Testis (tissue), 3 donors: Measurements from ENCODE around the gene CBX8. TPM values are rescaled to one million over a fixed set of nuclear protein-coding genes. Genes with fewer than 3 reads are reported as not detected.

ENCODE experiments used
- DNase-seq: peaks from one replicate; pipeline ENCODE4 v3.0.0-alpha.2; 2019
- H3K27ac ChIP-seq, 2 donors: fragments of 200-600 bp; sonication (generic); one replicate each; pipeline ENCODE4 v1.5.1; 2019
- H3K27me3 ChIP-seq: fragments of 200-600 bp; sonication (generic); one replicate; pipeline ENCODE4 v1.5.1; 2019
- H3K36me3 ChIP-seq: fragments of 200-600 bp; sonication (generic); one replicate; pipeline ENCODE4 v1.5.1; 2017; ENCODE audit warnings: low read depth; ENCODE audit errors: missing control alignments
- H3K4me1 ChIP-seq: fragments of 200-600 bp; sonication (generic); one replicate; pipeline ENCODE4 v1.5.1; 2019
- H3K4me3 ChIP-seq, 2 donors: fragments of 200-600 bp; sonication (generic); one replicate each; pipeline ENCODE4 v1.5.1; 2017 to 2019
- H3K9me3 ChIP-seq: fragments of 200-600 bp; sonication (generic); one replicate; pipeline ENCODE4 v1.5.1; 2017
- CTCF ChIP-seq, 3 experiments: fragments of 450-650 bp in 2 of 3; fragments of 200-600 bp in 1 of 3; sonication (generic) in 1 of 3; IDR thresholded peaks; one replicate each; pipeline ENCODE4 v1.5.1; 2016 to 2019; ENCODE audit warnings: antibody characterized with exemption in 3 of 3, mild to moderate bottlenecking in 2 of 3, moderate library complexity in 1 of 3
- POLR2A ChIP-seq: fragments of 450-650 bp; IDR thresholded peaks from one replicate; pipeline ENCODE4 v1.6.1; 2017; ENCODE audit warnings: antibody characterized with exemption, mild to moderate bottlenecking, moderate library complexity
- WGBS, 2 donors: methylation state at CpG; one replicate each; pipeline ENCODE4 v1.1.5; 2018; 5-methylcytosine and 5-hydroxymethylcytosine counted together
- intact Hi-C: fragments of 100-400 bp; cut with DNase I; formaldehyde crosslinking; loops from one replicate; pipeline ENCODE4 v1.15.1; 2023; ENCODE audit warnings: low total_unique reads
- polyA plus RNA-seq: library from polyadenylated mRNA; stranded (reverse); fragments of 350-450 nt; fragmentation: Illumina TruSeq; extraction: RNeasy Lipid Tissue Mini Kit (QIAGEN cat#74804); gene quantifications from one replicate; pipeline ENCODE4 v1.2.3, GENCODE V29; 2014; ENCODE audit warnings: low read depth, low replicate concordance; ENCODE audit not compliant: insufficient read depth
- total RNA-seq, 2 donors: library from RNA; depleted of rRNA; stranded (reverse); fragments of >200 nt; gene quantifications; one replicate each; pipeline ENCODE4 v1.2.3, GENCODE V29; 2016

Gene CBX8
- total and polyA plus RNA-seq, 3 donors from 2014 or later: 13.8 to 22.4 (median 13.9) TPM

- DNase-seq: no peak
- Histone ChIP-seq H3K27me3 (peaks cover 6% of the 10 kb centered on the region), H3K4me1 (peaks cover 36% of the 10 kb centered on the region), H3K36me3 (no peaks in the 10 kb centered on the region), H3K4me3 (peak overlapping the region in 1 of 2 donors; percentile 80), H3K27ac (no peak overlapping the region), H3K9me3 (no peaks in the 10 kb centered on the region)
- 0 to 3% methylated on average over 1 to 21 of the region's 23 CpGs for WGBS, 2 donors
- no peak for TF ChIP-seq CTCF (IDR thresholded peaks at IDR 0.05)
- no peak for TF ChIP-seq POLR2A
- intact Hi-C loops: loop anchor here (5.0 kb wide), 1 partner anchor 43 kb away; no protein-coding TSS in a partner anchor
These were observed 2.3 kb upstream of the CBX8 start for GRCh38 chr17:79799174-79799537.

GRCh38 chr17:79798299-79799173 is 1.7 kb upstream of the CBX8 start:
- 1 to 2% methylated on average over 15 to 65 of the region's 70 CpGs for WGBS, 2 donors
- H3K4me3 ChIP-seq: peak overlapping the region; percentile 71 to 80
- H3K4me1 ChIP-seq: peaks cover 36% of the 10 kb centered on the region
- H3K36me3 ChIP-seq: no peaks in the 10 kb centered on the region
- peak overlapping the region in 1 of 2 donors; percentile 19 for H3K27ac ChIP-seq
- no peak for TF ChIP-seq CTCF (IDR thresholded peaks at IDR 0.05)
- no peak for TF ChIP-seq POLR2A
- H3K9me3 ChIP-seq: no peaks in the 10 kb centered on the region
- intact Hi-C loops: loop anchor here (5.0 kb wide), 1 partner anchor 44 kb away; no protein-coding TSS in a partner anchor
- peaks cover 6% of the 10 kb centered on the region for H3K27me3 ChIP-seq
- no peak for DNase-seq

- Histone ChIP-seq H3K27ac (peak overlapping the region; percentile 57 to 79), H3K4me1 (peaks cover 36% of the 10 kb centered on the region), H3K27me3 (peaks cover 6% of the 10 kb centered on the region), H3K9me3 (no peaks in the 10 kb centered on the region), H3K4me3 (peak overlapping the region; percentile 71 to 80), H3K36me3 (no peaks in the 10 kb centered on the region)
- intact Hi-C loops: loop anchor here (5.0 kb wide), 1 partner anchor 45 kb away; no protein-coding TSS in a partner anchor
- TF ChIP-seq POLR2A: no peak
- TF ChIP-seq CTCF (IDR thresholded peaks at IDR 0.05): no peak
- WGBS, 2 donors: 1% methylated on average over 70 of the region's 89 CpGs; no CpG with 5 or more reads in 1 of the 2 donors
- no peak for DNase-seq
These were observed 818 bp upstream of the CBX8 start for GRCh38 chr17:79797492-79798298.

- Histone ChIP-seq H3K27me3 (peaks cover 8% of the 10 kb centered on the region), H3K4me3 (peak overlapping the region; percentile 62 to 80), H3K9me3 (no peaks in the 10 kb centered on the region), H3K27ac (peak overlapping the region; percentile 74 to 79), H3K36me3 (no peaks in the 10 kb centered on the region), H3K4me1 (peaks cover 36% of the 10 kb centered on the region)
- WGBS, 2 donors: 1 to 7% methylated on average over 13 to 18 of the region's 19 CpGs
- DNase-seq: no peak
- intact Hi-C loops: loop anchor here (5.0 kb wide), 1 partner anchor 46 kb away; no protein-coding TSS in a partner anchor
- TF ChIP-seq POLR2A (no peak), CTCF (IDR thresholded peaks at IDR 0.05) (no peak)
These were observed 474 bp downstream of the CBX8 start for GRCh38 chr17:79796444-79796762.
